Liver (tissue), 9 donors: ENCODE data around the gene NUAK1. TPM values are rescaled to one million over a fixed set of nuclear protein-coding genes. Genes with fewer than 3 reads are reported as not detected.

Experiments
- DNase-seq: peaks from one replicate; pipeline ENCODE4 v3.0.0-alpha.2; 2017; ENCODE audit warnings: low spot score
- H3K27ac ChIP-seq, 2 donors: one replicate each; pipeline ENCODE4 v1.7.0; 2013; ENCODE audit warnings: inconsistent platforms in 2 of 2, low read length in 2 of 2, control low read depth in 1 of 2, low read depth in 1 of 2, mild to moderate bottlenecking in 1 of 2
- H3K27me3 ChIP-seq, 4 donors: one replicate each; pipeline versions ENCODE4 v1.6.1 to v1.7.0; 2013; ENCODE audit warnings: low read length in 3 of 4, inconsistent platforms in 1 of 4, mild to moderate bottlenecking in 1 of 4, moderate library complexity in 1 of 4; ENCODE audit not compliant: control insufficient read depth in 4 of 4, insufficient read depth in 4 of 4
- H3K36me3 ChIP-seq, 4 donors: one replicate each; pipeline versions ENCODE4 v1.6.1 to v1.7.0; 2013; ENCODE audit warnings: low read length in 3 of 4, mild to moderate bottlenecking in 3 of 4, low read depth in 1 of 4, moderate library complexity in 1 of 4; ENCODE audit not compliant: control insufficient read depth in 4 of 4, insufficient read depth in 3 of 4
- H3K4me1 ChIP-seq, 4 donors: one replicate each; pipeline versions ENCODE4 v1.6.1 to v1.7.0; 2013; ENCODE audit warnings: low read length in 3 of 4, mild to moderate bottlenecking in 3 of 4, moderate library complexity in 1 of 4; ENCODE audit not compliant: control insufficient read depth in 4 of 4, insufficient read depth in 4 of 4
- H3K4me3 ChIP-seq, 3 donors: one replicate each; pipeline versions ENCODE4 v1.6.1 to v1.7.0; 2013; ENCODE audit warnings: low read length in 3 of 3, control low read depth in 1 of 3, low read depth in 1 of 3, mild to moderate bottlenecking in 1 of 3
- H3K9ac ChIP-seq, 2 donors: one replicate each; pipeline ENCODE4 v1.7.0; 2013; ENCODE audit warnings: low read length in 2 of 2, mild to moderate bottlenecking in 2 of 2, moderate library complexity in 2 of 2, control low read depth in 1 of 2, low read depth in 1 of 2
- H3K9me3 ChIP-seq, 4 donors: one replicate each; pipeline versions ENCODE4 v1.6.1 to v1.7.0; 2013; ENCODE audit warnings: low read length in 3 of 4; ENCODE audit not compliant: control insufficient read depth in 4 of 4
- FOXA1 ChIP-seq: IDR thresholded peaks from 2 replicates; pipeline ENCODE4 v1.6.1; 2016; ENCODE audit warnings: antibody characterized with exemption
- FOXA2 ChIP-seq: IDR thresholded peaks from 2 replicates; pipeline ENCODE4 v1.6.1; 2016; ENCODE audit warnings: antibody characterized with exemption
- GABPA ChIP-seq, 2 donors: IDR thresholded peaks in 1 of 2; conservative IDR thresholded peaks in 1 of 2; 2 replicates each; pipeline ENCODE4 v1.6.1; 2016; ENCODE audit warnings: antibody characterized with exemption in 2 of 2, mild to moderate bottlenecking in 1 of 2, moderate library complexity in 1 of 2
- HNF4A ChIP-seq, 2 donors: conservative IDR thresholded peaks; 2 replicates each; pipeline ENCODE4 v1.6.1; 2016; ENCODE audit warnings: antibody characterized with exemption in 2 of 2, mild to moderate bottlenecking in 2 of 2
- HNF4G ChIP-seq: IDR thresholded peaks from 2 replicates; pipeline ENCODE4 v1.6.1; 2016; ENCODE audit warnings: antibody characterized with exemption
- JUND ChIP-seq, 2 donors: IDR thresholded peaks; 2 replicates each; pipeline ENCODE4 v1.6.1; 2016; ENCODE audit warnings: antibody characterized with exemption in 2 of 2
- NR2F2 ChIP-seq: IDR thresholded peaks from 2 replicates; pipeline ENCODE4 v1.6.1; 2016; ENCODE audit warnings: antibody characterized with exemption
- RAD21 ChIP-seq, 2 donors: IDR thresholded peaks; 2 replicates each; pipeline ENCODE4 v1.6.1; 2016; ENCODE audit warnings: antibody characterized with exemption in 2 of 2, mild to moderate bottlenecking in 2 of 2
- RXRA ChIP-seq, 2 donors: IDR thresholded peaks; 2 replicates each; pipeline ENCODE4 v1.6.1; 2017 to 2018; ENCODE audit warnings: antibody characterized with exemption in 2 of 2, mild to moderate bottlenecking in 1 of 2
- SP1 ChIP-seq: IDR thresholded peaks from 2 replicates; pipeline ENCODE4 v1.6.1; 2018; ENCODE audit warnings: antibody characterized with exemption, mild to moderate bottlenecking
- TAF1 ChIP-seq: conservative IDR thresholded peaks from 2 replicates; pipeline ENCODE4 v1.6.1; 2016; ENCODE audit warnings: antibody characterized with exemption, mild to moderate bottlenecking
- YY1 ChIP-seq: IDR thresholded peaks from 2 replicates; pipeline ENCODE4 v1.6.1; 2016; ENCODE audit warnings: antibody characterized with exemption, mild to moderate bottlenecking
- WGBS: extraction: QIAGEN DNeasy Blood & Tissue Kit; methylation state at CpG from one replicate; pipeline ENCODE4 v1.1.7; 2013; 5-methylcytosine and 5-hydroxymethylcytosine counted together
- polyA plus RNA-seq, 2 donors: library from polyadenylated mRNA; stranded (reverse) in 1 of 2; unstranded in 1 of 2; fragments of 200-250 nt in 1 of 2; fragments of >200 nt in 1 of 2; fragmentation: Nextera tagmentation in 1 of 2; extraction: Ambion mirVana in 1 of 2; gene quantifications; one replicate each; pipeline versions ENCODE4 v1.2.1 to v1.2.3, GENCODE V29; 2013 to 2015
- total RNA-seq, 2 donors: library from RNA; depleted of rRNA; stranded (reverse); fragments of >200 nt; gene quantifications; one replicate each; pipeline ENCODE4 v1.2.3, GENCODE V29; 2014
- TF ChIP-seq, protein P1 (sequence below): fragments of 150-350 bp; IDR thresholded peaks from 2 replicates; pipeline ENCODE4 v1.5.1; 2017; ENCODE audit warnings: improper control_type of control experiment, low read depth, low read length; ENCODE audit not compliant: missing input control
- TF ChIP-seq, protein P2 (sequence below): IDR thresholded peaks from 2 replicates; pipeline ENCODE4 v1.6.1; 2016; ENCODE audit warnings: antibody characterized with exemption
- TF ChIP-seq, protein P3 (sequence below): IDR thresholded peaks from 2 replicates; pipeline ENCODE4 v1.6.1; 2016; ENCODE audit warnings: antibody characterized with exemption
- TF ChIP-seq, protein P4 (sequence below): IDR thresholded peaks from 2 replicates; pipeline ENCODE4 v1.6.1; 2016; ENCODE audit warnings: antibody characterized with exemption
- TF ChIP-seq, protein P5 (sequence below): IDR thresholded peaks from 2 replicates; pipeline ENCODE4 v1.6.1; 2016; ENCODE audit warnings: antibody characterized with exemption, mild to moderate bottlenecking
- donor health status: healthy.
- donor health status: healthy.
- donor health status: healthy.
- donor health status: healthy.
- donor health status: healthy.

Gene NUAK1
- total and polyA plus RNA-seq, 4 donors, result 2.5 to 9.3 (median 3.9) TPM

DNA sequence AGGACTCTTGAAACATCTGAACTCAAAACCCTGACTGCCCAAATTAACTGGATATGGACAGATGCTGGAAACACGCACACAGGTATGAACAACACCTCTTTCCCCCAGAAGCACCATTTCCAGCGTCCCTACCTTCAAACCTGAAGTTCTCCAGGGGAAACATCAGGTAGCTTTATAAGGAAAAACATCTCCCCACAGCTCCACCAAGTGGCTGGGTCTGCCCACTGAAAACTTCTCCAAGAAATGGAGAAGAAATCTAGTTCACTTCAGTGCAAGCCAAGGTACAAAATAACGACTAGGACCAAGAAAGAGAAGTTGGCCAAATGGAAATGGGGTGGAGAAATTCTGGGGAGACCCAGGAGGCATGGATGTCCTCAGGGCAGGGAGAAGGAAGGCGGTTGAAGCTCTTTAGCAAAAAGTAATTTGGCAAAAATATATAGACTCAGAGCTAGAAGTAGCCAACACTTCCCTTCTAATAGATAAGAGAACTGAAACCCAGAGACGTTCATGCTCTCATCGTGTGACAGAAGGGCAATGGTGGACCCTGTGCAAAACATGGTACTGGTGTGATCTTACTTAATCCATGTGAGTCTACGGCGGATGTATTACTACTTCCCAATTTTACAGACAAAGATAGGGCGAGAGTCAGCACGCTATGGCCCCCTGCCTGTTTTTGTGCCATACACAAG is 10.5 kb upstream of the NUAK1 start:
- H3K27me3 ChIP-seq, result no peaks in the 10 kb centered on the region
- 64% methylated on average over 10 of the region's 10 CpGs for WGBS
- no peak overlapping the region for H3K9ac ChIP-seq
- H3K27ac ChIP-seq, result no peak overlapping the region
- H3K9me3 ChIP-seq, result no peaks in the 10 kb centered on the region
- no peaks in the 10 kb centered on the region for H3K36me3 ChIP-seq
- no peak for DNase-seq
- TF ChIP-seq TAF1 (no peak), RAD21 (IDR thresholded peaks at IDR 0.05) (peak; percentile 75 to 76)
- TF ChIP-seq, protein P1, sequence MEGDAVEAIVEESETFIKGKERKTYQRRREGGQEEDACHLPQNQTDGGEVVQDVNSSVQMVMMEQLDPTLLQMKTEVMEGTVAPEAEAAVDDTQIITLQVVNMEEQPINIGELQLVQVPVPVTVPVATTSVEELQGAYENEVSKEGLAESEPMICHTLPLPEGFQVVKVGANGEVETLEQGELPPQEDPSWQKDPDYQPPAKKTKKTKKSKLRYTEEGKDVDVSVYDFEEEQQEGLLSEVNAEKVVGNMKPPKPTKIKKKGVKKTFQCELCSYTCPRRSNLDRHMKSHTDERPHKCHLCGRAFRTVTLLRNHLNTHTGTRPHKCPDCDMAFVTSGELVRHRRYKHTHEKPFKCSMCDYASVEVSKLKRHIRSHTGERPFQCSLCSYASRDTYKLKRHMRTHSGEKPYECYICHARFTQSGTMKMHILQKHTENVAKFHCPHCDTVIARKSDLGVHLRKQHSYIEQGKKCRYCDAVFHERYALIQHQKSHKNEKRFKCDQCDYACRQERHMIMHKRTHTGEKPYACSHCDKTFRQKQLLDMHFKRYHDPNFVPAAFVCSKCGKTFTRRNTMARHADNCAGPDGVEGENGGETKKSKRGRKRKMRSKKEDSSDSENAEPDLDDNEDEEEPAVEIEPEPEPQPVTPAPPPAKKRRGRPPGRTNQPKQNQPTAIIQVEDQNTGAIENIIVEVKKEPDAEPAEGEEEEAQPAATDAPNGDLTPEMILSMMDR, result peak; percentile 46
- no peak overlapping the region for H3K4me3 ChIP-seq
- peaks cover 0 to 34% (median 28%) of the 10 kb centered on the region in 4 donors for H3K4me1 ChIP-seq

DNA sequence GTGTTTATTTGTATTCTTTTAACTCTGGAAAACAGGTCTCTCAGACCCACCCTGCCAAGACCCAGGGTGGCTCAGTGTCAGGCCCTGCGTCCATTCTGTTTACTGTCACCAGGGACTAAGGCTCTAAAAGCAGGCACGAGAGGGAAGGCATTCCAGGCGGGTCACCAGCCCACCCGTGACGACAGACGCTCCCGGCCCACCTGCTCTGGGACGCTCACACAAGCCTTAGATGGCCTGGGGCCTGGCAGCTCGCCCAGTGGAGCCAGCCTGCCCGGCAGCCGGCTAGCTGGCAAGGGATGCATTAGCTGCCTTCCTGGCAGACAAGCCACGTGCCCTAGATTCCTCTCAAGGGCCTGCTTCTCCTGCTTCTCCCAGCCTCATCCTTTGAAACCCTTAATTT is 9.2 kb upstream of the NUAK1 start:
- DNase-seq, result no peak
- TF ChIP-seq JUND (IDR thresholded peaks at IDR 0.05), result no peak
- TF ChIP-seq, protein P2, sequence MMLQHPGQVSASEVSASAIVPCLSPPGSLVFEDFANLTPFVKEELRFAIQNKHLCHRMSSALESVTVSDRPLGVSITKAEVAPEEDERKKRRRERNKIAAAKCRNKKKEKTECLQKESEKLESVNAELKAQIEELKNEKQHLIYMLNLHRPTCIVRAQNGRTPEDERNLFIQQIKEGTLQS, result no peak
- no peak for TF ChIP-seq GABPA (IDR thresholded peaks at IDR 0.05 in 1 of 2, conservative IDR thresholded peaks at IDR 0.05 in 1 of 2)
- TF ChIP-seq FOXA2, result no peak
- peak; percentile 36 to 47 for TF ChIP-seq RXRA (IDR thresholded peaks at IDR 0.05)
- TF ChIP-seq, protein P3, sequence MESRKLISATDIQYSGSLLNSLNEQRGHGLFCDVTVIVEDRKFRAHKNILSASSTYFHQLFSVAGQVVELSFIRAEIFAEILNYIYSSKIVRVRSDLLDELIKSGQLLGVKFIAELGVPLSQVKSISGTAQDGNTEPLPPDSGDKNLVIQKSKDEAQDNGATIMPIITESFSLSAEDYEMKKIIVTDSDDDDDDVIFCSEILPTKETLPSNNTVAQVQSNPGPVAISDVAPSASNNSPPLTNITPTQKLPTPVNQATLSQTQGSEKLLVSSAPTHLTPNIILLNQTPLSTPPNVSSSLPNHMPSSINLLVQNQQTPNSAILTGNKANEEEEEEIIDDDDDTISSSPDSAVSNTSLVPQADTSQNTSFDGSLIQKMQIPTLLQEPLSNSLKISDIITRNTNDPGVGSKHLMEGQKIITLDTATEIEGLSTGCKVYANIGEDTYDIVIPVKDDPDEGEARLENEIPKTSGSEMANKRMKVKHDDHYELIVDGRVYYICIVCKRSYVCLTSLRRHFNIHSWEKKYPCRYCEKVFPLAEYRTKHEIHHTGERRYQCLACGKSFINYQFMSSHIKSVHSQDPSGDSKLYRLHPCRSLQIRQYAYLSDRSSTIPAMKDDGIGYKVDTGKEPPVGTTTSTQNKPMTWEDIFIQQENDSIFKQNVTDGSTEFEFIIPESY, result no peak
- peak; percentile 10 to 19 for TF ChIP-seq HNF4A (conservative IDR thresholded peaks at IDR 0.05)
- TF ChIP-seq RAD21 (IDR thresholded peaks at IDR 0.05), result peak in 1 of 2 donors; percentile 32
- TF ChIP-seq, protein P4, sequence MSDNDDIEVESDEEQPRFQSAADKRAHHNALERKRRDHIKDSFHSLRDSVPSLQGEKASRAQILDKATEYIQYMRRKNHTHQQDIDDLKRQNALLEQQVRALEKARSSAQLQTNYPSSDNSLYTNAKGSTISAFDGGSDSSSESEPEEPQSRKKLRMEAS, result no peak
- TF ChIP-seq YY1, result no peak
- TF ChIP-seq, protein P5, sequence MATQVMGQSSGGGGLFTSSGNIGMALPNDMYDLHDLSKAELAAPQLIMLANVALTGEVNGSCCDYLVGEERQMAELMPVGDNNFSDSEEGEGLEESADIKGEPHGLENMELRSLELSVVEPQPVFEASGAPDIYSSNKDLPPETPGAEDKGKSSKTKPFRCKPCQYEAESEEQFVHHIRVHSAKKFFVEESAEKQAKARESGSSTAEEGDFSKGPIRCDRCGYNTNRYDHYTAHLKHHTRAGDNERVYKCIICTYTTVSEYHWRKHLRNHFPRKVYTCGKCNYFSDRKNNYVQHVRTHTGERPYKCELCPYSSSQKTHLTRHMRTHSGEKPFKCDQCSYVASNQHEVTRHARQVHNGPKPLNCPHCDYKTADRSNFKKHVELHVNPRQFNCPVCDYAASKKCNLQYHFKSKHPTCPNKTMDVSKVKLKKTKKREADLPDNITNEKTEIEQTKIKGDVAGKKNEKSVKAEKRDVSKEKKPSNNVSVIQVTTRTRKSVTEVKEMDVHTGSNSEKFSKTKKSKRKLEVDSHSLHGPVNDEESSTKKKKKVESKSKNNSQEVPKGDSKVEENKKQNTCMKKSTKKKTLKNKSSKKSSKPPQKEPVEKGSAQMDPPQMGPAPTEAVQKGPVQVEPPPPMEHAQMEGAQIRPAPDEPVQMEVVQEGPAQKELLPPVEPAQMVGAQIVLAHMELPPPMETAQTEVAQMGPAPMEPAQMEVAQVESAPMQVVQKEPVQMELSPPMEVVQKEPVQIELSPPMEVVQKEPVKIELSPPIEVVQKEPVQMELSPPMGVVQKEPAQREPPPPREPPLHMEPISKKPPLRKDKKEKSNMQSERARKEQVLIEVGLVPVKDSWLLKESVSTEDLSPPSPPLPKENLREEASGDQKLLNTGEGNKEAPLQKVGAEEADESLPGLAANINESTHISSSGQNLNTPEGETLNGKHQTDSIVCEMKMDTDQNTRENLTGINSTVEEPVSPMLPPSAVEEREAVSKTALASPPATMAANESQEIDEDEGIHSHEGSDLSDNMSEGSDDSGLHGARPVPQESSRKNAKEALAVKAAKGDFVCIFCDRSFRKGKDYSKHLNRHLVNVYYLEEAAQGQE, result no peak
- no peak for TF ChIP-seq HNF4G
- TF ChIP-seq, protein P1, result no peak
- peak; percentile 11 for TF ChIP-seq SP1
- no peak for TF ChIP-seq FOXA1
- no peak for TF ChIP-seq NR2F2
- Histone ChIP-seq H3K27me3 (no peaks in the 10 kb centered on the region), H3K9ac (no peak overlapping the region), H3K4me1 (peaks cover 0 to 36% (median 29%) of the 10 kb centered on the region in 4 donors), H3K27ac (no peak overlapping the region), H3K9me3 (no peaks in the 10 kb centered on the region), H3K4me3 (no peak overlapping the region), H3K36me3 (no peaks in the 10 kb centered on the region)
- WGBS, result 32% methylated on average over 12 of the region's 12 CpGs
